ENCODE results near the gene BAG3.

The BAG3 gene

DNA sequence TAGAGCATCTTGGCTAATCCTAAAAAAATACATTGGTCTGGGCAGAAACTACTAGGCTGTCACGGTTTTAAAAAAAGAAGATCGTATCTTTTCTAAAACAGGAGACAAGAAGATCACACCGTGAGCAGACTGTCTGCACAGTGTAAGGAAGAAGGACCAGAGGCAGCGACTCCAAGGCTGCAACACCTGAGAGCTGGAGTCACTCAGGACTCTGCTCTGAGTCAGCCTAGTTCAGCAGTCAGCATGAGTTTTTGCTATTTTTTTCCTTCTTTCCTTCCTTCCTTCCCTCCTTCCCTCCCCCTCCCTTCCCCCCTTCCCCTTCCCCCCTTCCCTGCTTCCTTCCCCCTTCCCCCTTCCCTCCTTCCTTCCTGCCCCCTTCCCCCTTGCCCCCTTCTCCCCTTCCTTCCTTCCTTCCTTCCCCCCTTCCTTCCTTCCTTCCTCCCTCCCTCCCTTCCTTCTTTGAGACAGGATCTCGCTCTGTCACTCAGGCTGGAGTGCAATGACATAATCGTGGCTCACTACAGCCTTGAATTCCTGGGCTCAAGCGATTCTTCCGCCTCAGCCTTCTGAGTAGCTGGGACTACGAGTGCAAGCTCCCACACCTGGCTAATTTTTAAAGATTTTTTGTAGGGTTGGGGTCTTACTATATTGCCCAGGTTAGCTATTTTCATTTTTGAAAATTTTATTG lies 24.4 kb downstream of the BAG3 start:
- H3K27ac ChIP-seq (ENCODE audit: low read depth, low read length): no peak overlapping the region
- no peak overlapping the region for H3K4me3 ChIP-seq (ENCODE audit: low read length)
- H3K9me3 ChIP-seq (ENCODE audit: control insufficient read depth, insufficient read depth, low read length): no peaks in the 10 kb centered on the region
- no peaks in the 10 kb centered on the region for H3K36me3 ChIP-seq (ENCODE audit: control insufficient read depth, low read length)
- no peaks in the 10 kb centered on the region for H3K79me2 ChIP-seq (ENCODE audit: control insufficient read depth, low read length)
- H3K4me1 ChIP-seq (ENCODE audit: control insufficient read depth, low read length): no peaks in the 10 kb centered on the region
- no peaks in the 10 kb centered on the region for H3F3A ChIP-seq (ENCODE audit: control insufficient read depth, insufficient read depth)
- no peak overlapping the region for H3K4me2 ChIP-seq (ENCODE audit: low read length)
- H4K20me1 ChIP-seq (ENCODE audit: control insufficient read depth, insufficient read depth, low read depth, low read length): no peaks in the 10 kb centered on the region
- H3K9me2 ChIP-seq (replicated peaks; ENCODE audit: control insufficient read depth, low read length): no peaks in the 10 kb centered on the region
- H3K27me3 ChIP-seq (ENCODE audit: control insufficient read depth, low read length): peaks cover 2% of the 10 kb centered on the region; the same call in 1 of the 2 replicates
- TF ChIP-seq, protein P1, sequence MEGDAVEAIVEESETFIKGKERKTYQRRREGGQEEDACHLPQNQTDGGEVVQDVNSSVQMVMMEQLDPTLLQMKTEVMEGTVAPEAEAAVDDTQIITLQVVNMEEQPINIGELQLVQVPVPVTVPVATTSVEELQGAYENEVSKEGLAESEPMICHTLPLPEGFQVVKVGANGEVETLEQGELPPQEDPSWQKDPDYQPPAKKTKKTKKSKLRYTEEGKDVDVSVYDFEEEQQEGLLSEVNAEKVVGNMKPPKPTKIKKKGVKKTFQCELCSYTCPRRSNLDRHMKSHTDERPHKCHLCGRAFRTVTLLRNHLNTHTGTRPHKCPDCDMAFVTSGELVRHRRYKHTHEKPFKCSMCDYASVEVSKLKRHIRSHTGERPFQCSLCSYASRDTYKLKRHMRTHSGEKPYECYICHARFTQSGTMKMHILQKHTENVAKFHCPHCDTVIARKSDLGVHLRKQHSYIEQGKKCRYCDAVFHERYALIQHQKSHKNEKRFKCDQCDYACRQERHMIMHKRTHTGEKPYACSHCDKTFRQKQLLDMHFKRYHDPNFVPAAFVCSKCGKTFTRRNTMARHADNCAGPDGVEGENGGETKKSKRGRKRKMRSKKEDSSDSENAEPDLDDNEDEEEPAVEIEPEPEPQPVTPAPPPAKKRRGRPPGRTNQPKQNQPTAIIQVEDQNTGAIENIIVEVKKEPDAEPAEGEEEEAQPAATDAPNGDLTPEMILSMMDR (IDR thresholded peaks at IDR 0.05; ENCODE audit: low read depth, low read length, poor library complexity, severe bottlenecking): no peak
- TF ChIP-seq EZH2phosphoT487 (IDR thresholded peaks at IDR 0.05; ENCODE audit: borderline replicate concordance, low read length): no peak

- H4K20me1 ChIP-seq (ENCODE audit: control insufficient read depth, insufficient read depth, low read depth, low read length): no peaks in the 10 kb centered on the region
- no peaks in the 10 kb centered on the region for H3K79me2 ChIP-seq (ENCODE audit: control insufficient read depth, low read length)
- no peaks in the 10 kb centered on the region for H3K9me3 ChIP-seq (ENCODE audit: control insufficient read depth, insufficient read depth, low read length)
- no peaks in the 10 kb centered on the region for H3K4me1 ChIP-seq (ENCODE audit: control insufficient read depth, low read length)
- H3K9me2 ChIP-seq (replicated peaks; ENCODE audit: control insufficient read depth, low read length): no peaks in the 10 kb centered on the region
- no peak overlapping the region for H3K4me3 ChIP-seq (ENCODE audit: low read length)
- TF ChIP-seq, protein P1 (IDR thresholded peaks at IDR 0.05; ENCODE audit: low read depth, low read length, poor library complexity, severe bottlenecking): no peak
- TF ChIP-seq EZH2phosphoT487 (IDR thresholded peaks at IDR 0.05; ENCODE audit: borderline replicate concordance, low read length): no peak
- H3K27ac ChIP-seq (ENCODE audit: low read depth, low read length): no peak overlapping the region
- H3K4me2 ChIP-seq (ENCODE audit: low read length): no peak overlapping the region
- H3K36me3 ChIP-seq (ENCODE audit: control insufficient read depth, low read length): no peaks in the 10 kb centered on the region
- peaks cover 3% of the 10 kb centered on the region; the same call in 1 of the 2 replicates for H3K27me3 ChIP-seq (ENCODE audit: control insufficient read depth, low read length)
- no peaks in the 10 kb centered on the region for H3F3A ChIP-seq (ENCODE audit: control insufficient read depth, insufficient read depth)
Observed at GRCh38 chr10:119677126-119677525, 25.9 kb downstream of the BAG3 start.

DNA sequence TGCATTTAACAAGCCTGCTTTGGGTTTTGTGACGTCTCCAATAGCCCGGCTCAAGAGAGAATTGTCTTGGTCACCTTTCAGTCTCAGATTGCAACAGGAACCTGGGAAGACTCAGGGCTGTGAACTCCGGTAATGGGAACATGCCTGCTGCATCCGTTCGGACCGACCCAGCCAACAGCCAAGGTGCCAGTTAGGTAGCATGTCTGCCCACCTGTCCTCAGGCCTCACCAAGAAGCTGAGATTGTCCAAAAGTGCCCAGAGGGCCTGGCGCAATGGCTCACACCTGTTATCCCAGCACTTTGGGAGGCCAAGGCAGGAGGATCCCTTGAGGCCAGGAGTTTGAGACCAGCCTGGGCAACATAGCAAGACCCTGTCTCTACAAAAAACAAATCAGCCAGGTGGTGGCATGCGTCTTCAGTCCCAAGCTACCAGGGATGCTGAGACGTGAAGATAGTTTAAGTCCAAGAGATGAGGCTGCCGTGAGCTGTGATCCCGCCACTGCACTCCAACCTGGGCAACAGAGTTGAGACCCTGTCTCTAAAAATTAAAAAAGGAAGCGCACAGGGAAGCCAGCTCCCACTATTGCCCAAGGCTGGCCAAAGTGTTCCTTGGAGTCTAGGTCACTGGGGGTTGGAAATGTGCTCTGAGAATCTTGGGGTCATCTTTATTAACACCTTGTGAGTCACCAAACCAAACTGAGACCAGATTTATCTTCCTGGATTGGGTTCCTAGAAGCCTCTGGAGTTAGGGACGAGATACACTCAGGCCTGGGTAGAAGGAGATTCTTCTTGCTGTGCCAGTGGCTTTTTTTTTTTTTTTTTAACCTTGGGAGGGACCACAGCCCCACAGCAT lies 26.9 kb downstream of the BAG3 start:
- no peaks in the 10 kb centered on the region for H3F3A ChIP-seq (ENCODE audit: control insufficient read depth, insufficient read depth)
- TF ChIP-seq, protein P1 (IDR thresholded peaks at IDR 0.05; ENCODE audit: low read depth, low read length, poor library complexity, severe bottlenecking): no peak
- TF ChIP-seq EZH2phosphoT487 (IDR thresholded peaks at IDR 0.05; ENCODE audit: borderline replicate concordance, low read length): no peak

More for the DNA sequence above, 26.9 kb downstream of the BAG3 start:
- H3K9me2 ChIP-seq (replicated peaks; ENCODE audit: control insufficient read depth, low read length): no peaks in the 10 kb centered on the region
- no peaks in the 10 kb centered on the region for H3K9me3 ChIP-seq (ENCODE audit: control insufficient read depth, insufficient read depth, low read length)
- H3K4me2 ChIP-seq (ENCODE audit: low read length): no peak overlapping the region
- H3K4me1 ChIP-seq (ENCODE audit: control insufficient read depth, low read length): no peaks in the 10 kb centered on the region
- no peak overlapping the region for H3K4me3 ChIP-seq (ENCODE audit: low read length)
- no peaks in the 10 kb centered on the region for H3K79me2 ChIP-seq (ENCODE audit: control insufficient read depth, low read length)
- no peaks in the 10 kb centered on the region for H3K36me3 ChIP-seq (ENCODE audit: control insufficient read depth, low read length)
- no peaks in the 10 kb centered on the region for H4K20me1 ChIP-seq (ENCODE audit: control insufficient read depth, insufficient read depth, low read depth, low read length)
- no peak overlapping the region for H3K27ac ChIP-seq (ENCODE audit: low read depth, low read length)
- peaks cover 5% of the 10 kb centered on the region; the same call in 1 of the 2 replicates for H3K27me3 ChIP-seq (ENCODE audit: control insufficient read depth, low read length)

All from DOHH2 (cell line).